ENCODE results near the gene PIH1D2. TPM values are rescaled to one million over a fixed set of nuclear protein-coding genes. Genes with fewer than 3 reads are reported as not detected.

PIH1D2 gene
- total and polyA plus RNA-seq, 9 of the 15 experiments (the other 6 are each of a cell fraction or from before 2014, with no cell fraction given): 1.5 to 5.4 (median 3.0) TPM

DNA sequence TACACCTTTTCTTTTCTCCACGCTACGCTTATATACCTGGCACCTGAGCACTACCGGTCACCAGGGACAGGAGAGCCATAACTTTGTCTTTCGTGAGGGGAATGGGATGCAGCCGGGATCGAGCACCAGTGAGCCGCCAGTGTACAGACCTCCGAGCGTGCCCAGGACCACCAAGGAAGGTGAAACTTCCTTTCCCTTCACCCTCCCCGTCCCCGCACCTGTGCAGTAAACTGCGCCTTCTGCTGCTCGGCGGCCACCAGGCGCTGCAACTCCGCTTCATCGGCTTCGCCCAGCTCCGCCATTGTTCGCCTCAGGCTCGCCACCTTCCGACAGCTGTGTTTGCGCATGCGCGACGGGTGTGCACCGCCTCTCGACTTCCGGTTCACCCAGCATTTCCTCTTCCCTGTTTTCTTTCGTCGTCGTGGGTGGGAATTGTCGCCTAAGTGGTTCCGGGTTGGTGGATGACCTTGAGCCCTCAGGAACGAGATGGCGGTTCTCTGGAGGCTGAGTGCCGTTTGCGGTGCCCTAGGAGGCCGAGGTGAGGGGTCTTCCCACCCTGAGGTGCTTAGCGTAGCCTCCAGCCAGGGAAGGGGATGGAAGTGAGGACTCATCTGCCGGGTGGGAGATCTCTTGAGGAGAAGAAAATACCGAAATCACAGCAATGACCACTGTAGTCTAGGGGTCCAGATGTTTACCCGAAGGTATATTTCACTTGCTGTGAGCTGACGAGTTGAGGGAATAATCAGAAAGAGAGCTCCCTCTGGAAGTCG, 12.8 kb upstream of the PIH1D2 start, which contains the start of the genes SDHD and TIMM8B (continued):
- TF ChIP-seq, protein P1, sequence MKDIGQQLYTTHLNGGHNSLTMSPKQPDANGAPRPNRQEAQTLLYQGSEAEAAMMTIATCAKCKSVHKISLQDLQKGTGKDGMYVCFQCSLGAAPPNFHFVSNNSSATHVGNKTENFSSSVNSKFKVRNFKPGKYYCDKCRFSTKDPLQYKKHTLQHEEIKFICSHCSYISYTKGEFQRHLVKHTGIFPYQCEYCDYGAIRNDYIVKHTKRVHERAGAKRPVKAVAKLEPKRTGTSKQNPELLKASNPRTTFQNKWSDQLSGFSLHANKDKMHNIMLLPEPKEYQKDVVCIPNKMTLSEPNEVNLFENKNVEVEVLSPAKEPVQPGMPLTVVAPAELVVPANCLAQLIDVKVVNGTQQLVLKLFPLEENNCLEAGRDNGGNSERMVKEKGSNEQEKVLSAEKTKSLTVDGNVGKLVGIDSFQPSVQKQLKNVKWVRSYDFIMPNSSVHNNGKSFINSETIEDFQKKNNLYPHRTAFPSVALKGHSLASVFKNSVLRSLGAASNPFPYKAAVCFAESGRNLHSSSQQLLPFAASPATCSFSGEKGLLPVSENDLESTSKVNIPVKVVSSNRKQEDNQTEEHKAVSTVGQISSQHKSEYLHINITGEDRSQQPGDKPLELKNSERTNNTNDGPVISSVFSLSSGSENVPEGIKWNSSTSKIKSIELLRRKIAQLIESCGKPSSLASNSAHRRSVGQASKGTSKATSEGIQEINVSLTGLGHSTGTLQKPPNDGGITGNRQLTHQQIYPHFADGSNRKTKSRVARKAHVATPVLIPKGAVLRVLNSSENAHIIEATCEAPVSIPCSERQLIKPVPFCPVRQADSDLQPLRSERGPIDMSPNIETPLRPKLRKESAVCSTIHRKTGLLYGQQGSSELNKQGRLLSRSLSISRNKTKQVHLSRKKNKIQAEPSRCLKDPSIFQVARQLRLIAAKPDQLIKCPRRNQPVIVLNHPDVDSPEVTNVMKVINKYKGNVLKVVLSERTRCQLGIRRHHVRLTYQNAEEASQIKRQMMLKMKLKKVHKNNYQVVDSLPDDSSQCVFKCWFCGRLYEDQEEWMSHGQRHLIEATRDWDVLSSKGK (CRISPR knock-in tag; IDR thresholded peaks at IDR 0.05): no peak
- TF ChIP-seq ARNT (IDR thresholded peaks at IDR 0.05) (no peak), ZKSCAN8 (CRISPR knock-in tag; IDR thresholded peaks at IDR 0.05) (no peak), ESRRA (IDR thresholded peaks at IDR 0.05; ENCODE audit: borderline replicate concordance, low read depth) (peak; percentile 99), MBD2 (IDR thresholded peaks at IDR 0.05; ENCODE audit: borderline replicate concordance, low read depth) (peak; percentile 57; the same call in 1 of the 2 replicates), KDM4B (IDR thresholded peaks at IDR 0.05; ENCODE audit: borderline replicate concordance in 2 of 2, low read depth in 1 of 2) (peak in 1 of 2 experiments; percentile 85; a peak in 2 of 4 replicates), LARP7 (IDR thresholded peaks at IDR 0.05) (no peak), MEIS2 (IDR thresholded peaks at IDR 0.05; ENCODE audit: partially characterized antibody) (peak; percentile 85), ATF1 (CRISPR knock-in tag; IDR thresholded peaks at IDR 0.05) (no peak), ATF1 (tag; IDR thresholded peaks at IDR 0.05) (peak; percentile 82), PHTF2 (CRISPR knock-in tag; IDR thresholded peaks at IDR 0.05) (no peak), NCOR1 (IDR thresholded peaks at IDR 0.05) (0 out of 2 replicates have a peak, but pooled peaks have one; percentile 24), GTF2F1 (IDR thresholded peaks at IDR 0.05; ENCODE audit: low read depth, low read length) (peak; percentile 7; the same call in 1 of the 2 replicates), SMARCB1 (IDR thresholded peaks at IDR 0.05; ENCODE audit: insufficient read length, low read depth) (no peak), STAG1 (CRISPR knock-in tag; IDR thresholded peaks at IDR 0.05; ENCODE audit: borderline replicate concordance) (no peak), ZNF408 (CRISPR knock-in tag; IDR thresholded peaks at IDR 0.05; ENCODE audit: low read depth) (no peak), SRF (CRISPR knock-in tag; IDR thresholded peaks at IDR 0.05) (no peak), TAF7 (tag; IDR thresholded peaks at IDR 0.05) (peak; percentile 89)
- TF ChIP-seq, protein P2, sequence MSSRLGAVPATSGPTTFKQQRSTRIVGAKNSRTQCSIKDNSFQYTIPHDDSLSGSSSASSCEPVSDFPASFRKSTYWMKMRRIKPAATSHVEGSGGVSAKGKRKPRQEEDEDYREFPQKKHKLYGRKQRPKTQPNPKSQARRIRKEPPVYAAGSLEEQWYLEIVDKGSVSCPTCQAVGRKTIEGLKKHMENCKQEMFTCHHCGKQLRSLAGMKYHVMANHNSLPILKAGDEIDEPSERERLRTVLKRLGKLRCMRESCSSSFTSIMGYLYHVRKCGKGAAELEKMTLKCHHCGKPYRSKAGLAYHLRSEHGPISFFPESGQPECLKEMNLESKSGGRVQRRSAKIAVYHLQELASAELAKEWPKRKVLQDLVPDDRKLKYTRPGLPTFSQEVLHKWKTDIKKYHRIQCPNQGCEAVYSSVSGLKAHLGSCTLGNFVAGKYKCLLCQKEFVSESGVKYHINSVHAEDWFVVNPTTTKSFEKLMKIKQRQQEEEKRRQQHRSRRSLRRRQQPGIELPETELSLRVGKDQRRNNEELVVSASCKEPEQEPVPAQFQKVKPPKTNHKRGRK (tag; IDR thresholded peaks at IDR 0.05): no peak
- TF ChIP-seq, protein P3, sequence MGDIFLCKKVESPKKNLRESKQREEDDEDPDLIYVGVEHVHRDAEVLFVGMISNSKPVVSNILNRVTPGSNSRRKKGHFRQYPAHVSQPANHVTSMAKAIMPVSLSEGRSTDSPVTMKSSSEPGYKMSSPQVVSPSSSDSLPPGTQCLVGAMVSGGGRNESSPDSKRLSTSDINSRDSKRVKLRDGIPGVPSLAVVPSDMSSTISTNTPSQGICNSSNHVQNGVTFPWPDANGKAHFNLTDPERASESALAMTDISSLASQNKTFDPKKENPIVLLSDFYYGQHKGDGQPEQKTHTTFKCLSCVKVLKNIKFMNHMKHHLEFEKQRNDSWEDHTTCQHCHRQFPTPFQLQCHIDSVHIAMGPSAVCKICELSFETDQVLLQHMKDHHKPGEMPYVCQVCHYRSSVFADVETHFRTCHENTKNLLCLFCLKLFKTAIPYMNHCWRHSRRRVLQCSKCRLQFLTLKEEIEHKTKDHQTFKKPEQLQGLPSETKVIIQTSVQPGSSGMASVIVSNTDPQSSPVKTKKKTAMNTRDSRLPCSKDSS (IDR thresholded peaks at IDR 0.05; ENCODE audit: low read depth, partially characterized antibody): no peak
- TF ChIP-seq, protein P4, sequence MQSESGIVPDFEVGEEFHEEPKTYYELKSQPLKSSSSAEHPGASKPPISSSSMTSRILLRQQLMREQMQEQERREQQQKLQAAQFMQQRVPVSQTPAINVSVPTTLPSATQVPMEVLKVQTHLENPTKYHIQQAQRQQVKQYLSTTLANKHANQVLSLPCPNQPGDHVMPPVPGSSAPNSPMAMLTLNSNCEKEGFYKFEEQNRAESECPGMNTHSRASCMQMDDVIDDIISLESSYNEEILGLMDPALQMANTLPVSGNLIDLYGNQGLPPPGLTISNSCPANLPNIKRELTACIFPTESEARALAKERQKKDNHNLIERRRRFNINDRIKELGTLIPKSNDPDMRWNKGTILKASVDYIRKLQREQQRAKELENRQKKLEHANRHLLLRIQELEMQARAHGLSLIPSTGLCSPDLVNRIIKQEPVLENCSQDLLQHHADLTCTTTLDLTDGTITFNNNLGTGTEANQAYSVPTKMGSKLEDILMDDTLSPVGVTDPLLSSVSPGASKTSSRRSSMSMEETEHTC (IDR thresholded peaks at IDR 0.05): no peak; the same call in 1 of the 2 replicates
